ENCODE results near the gene PTGES3. TPM values are rescaled to one million over a fixed set of nuclear protein-coding genes. Genes with fewer than 3 reads are reported as not detected.
A peak's percentile ranks its signal among the peaks of the same experiment; 100 is the strongest.

The PTGES3 gene
- total and polyA plus RNA-seq, 2 experiments from 2014 or later, result 334 to 442 TPM

GRCh38 chr12:56714431-56714929 is 26.4 kb upstream of the PTGES3 start:
- Mint-ChIP-seq H3K36me3 (ENCODE audit: low read depth) (peaks cover 74% of the 10 kb centered on the region), H3K27me3 (ENCODE audit: insufficient read depth, low read depth, poor library complexity) (peaks cover 13% of the 10 kb centered on the region), H3K4me3 (no peak overlapping the region), H3K4me1 (peaks cover 29% of the 10 kb centered on the region), H3K27ac (no peak overlapping the region), H3K9me3 (no peaks in the 10 kb centered on the region)
- H3K79me2 ChIP-seq (replicated peaks; ENCODE audit: insufficient read depth), result peaks cover 42% of the 10 kb centered on the region
- DNase-seq (ENCODE audit: low spot score) (no peak), ATAC-seq (no peak)
- TF ChIP-seq, protein P1, sequence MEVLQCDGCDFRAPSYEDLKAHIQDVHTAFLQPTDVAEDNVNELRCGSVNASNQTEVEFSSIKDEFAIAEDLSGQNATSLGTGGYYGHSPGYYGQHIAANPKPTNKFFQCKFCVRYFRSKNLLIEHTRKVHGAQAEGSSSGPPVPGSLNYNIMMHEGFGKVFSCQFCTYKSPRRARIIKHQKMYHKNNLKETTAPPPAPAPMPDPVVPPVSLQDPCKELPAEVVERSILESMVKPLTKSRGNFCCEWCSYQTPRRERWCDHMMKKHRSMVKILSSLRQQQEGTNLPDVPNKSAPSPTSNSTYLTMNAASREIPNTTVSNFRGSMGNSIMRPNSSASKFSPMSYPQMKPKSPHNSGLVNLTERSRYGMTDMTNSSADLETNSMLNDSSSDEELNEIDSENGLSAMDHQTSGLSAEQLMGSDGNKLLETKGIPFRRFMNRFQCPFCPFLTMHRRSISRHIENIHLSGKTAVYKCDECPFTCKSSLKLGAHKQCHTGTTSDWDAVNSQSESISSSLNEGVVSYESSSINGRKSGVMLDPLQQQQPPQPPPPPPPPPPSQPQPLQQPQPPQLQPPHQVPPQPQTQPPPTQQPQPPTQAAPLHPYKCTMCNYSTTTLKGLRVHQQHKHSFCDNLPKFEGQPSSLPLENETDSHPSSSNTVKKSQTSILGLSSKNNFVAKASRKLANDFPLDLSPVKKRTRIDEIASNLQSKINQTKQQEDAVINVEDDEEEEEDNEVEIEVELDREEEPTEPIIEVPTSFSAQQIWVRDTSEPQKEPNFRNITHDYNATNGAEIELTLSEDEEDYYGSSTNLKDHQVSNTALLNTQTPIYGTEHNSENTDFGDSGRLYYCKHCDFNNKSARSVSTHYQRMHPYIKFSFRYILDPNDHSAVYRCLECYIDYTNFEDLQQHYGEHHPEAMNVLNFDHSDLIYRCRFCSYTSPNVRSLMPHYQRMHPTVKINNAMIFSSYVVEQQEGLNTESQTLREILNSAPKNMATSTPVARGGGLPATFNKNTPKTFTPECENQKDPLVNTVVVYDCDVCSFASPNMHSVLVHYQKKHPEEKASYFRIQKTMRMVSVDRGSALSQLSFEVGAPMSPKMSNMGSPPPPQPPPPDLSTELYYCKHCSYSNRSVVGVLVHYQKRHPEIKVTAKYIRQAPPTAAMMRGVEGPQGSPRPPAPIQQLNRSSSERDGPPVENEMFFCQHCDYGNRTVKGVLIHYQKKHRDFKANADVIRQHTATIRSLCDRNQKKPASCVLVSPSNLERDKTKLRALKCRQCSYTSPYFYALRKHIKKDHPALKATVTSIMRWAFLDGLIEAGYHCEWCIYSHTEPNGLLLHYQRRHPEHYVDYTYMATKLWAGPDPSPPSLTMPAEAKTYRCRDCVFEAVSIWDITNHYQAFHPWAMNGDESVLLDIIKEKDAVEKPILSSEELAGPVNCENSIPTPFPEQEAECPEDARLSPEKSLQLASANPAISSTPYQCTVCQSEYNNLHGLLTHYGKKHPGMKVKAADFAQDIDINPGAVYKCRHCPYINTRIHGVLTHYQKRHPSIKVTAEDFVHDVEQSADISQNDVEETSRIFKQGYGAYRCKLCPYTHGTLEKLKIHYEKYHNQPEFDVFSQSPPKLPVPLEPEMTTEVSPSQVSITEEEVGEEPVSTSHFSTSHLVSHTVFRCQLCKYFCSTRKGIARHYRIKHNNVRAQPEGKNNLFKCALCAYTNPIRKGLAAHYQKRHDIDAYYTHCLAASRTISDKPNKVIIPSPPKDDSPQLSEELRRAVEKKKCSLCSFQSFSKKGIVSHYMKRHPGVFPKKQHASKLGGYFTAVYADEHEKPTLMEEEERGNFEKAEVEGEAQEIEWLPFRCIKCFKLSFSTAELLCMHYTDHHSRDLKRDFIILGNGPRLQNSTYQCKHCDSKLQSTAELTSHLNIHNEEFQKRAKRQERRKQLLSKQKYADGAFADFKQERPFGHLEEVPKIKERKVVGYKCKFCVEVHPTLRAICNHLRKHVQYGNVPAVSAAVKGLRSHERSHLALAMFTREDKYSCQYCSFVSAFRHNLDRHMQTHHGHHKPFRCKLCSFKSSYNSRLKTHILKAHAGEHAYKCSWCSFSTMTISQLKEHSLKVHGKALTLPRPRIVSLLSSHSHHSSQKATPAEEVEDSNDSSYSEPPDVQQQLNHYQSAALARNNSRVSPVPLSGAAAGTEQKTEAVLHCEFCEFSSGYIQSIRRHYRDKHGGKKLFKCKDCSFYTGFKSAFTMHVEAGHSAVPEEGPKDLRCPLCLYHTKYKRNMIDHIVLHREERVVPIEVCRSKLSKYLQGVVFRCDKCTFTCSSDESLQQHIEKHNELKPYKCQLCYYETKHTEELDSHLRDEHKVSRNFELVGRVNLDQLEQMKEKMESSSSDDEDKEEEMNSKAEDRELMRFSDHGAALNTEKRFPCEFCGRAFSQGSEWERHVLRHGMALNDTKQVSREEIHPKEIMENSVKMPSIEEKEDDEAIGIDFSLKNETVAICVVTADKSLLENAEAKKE (CRISPR knock-in tag; IDR thresholded peaks at IDR 0.05), result no peak
- TF ChIP-seq POLR2AphosphoS5 (IDR thresholded peaks at IDR 0.05; ENCODE audit: low read depth) (no peak), CTCF (conservative IDR thresholded peaks at IDR 0.05; ENCODE audit: low read depth in 2 of 2) (no peak), STAT1 (IDR thresholded peaks at IDR 0.05; ENCODE audit: unreplicated experiment) (no peak), NANOG (IDR thresholded peaks at IDR 0.05; ENCODE audit: borderline replicate concordance) (no peak), EZH2phosphoT487 (IDR thresholded peaks at IDR 0.05; ENCODE audit: unreplicated experiment) (no peak), CREB1 (CRISPR knock-in tag; IDR thresholded peaks at IDR 0.05; ENCODE audit: low read depth) (no peak), ZNF114 (CRISPR knock-in tag; IDR thresholded peaks at IDR 0.05) (no peak), EZH2 (IDR thresholded peaks at IDR 0.05; ENCODE audit: low read depth, unreplicated experiment) (no peak), ZNF331 (CRISPR knock-in tag; IDR thresholded peaks at IDR 0.05; ENCODE audit: low read depth) (no peak), JUNB (IDR thresholded peaks at IDR 0.05; ENCODE audit: unreplicated experiment) (no peak)
- TF ChIP-seq, protein P2, sequence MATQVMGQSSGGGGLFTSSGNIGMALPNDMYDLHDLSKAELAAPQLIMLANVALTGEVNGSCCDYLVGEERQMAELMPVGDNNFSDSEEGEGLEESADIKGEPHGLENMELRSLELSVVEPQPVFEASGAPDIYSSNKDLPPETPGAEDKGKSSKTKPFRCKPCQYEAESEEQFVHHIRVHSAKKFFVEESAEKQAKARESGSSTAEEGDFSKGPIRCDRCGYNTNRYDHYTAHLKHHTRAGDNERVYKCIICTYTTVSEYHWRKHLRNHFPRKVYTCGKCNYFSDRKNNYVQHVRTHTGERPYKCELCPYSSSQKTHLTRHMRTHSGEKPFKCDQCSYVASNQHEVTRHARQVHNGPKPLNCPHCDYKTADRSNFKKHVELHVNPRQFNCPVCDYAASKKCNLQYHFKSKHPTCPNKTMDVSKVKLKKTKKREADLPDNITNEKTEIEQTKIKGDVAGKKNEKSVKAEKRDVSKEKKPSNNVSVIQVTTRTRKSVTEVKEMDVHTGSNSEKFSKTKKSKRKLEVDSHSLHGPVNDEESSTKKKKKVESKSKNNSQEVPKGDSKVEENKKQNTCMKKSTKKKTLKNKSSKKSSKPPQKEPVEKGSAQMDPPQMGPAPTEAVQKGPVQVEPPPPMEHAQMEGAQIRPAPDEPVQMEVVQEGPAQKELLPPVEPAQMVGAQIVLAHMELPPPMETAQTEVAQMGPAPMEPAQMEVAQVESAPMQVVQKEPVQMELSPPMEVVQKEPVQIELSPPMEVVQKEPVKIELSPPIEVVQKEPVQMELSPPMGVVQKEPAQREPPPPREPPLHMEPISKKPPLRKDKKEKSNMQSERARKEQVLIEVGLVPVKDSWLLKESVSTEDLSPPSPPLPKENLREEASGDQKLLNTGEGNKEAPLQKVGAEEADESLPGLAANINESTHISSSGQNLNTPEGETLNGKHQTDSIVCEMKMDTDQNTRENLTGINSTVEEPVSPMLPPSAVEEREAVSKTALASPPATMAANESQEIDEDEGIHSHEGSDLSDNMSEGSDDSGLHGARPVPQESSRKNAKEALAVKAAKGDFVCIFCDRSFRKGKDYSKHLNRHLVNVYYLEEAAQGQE (IDR thresholded peaks at IDR 0.05; ENCODE audit: unreplicated experiment), result no peak
- TF ChIP-seq, protein P3, sequence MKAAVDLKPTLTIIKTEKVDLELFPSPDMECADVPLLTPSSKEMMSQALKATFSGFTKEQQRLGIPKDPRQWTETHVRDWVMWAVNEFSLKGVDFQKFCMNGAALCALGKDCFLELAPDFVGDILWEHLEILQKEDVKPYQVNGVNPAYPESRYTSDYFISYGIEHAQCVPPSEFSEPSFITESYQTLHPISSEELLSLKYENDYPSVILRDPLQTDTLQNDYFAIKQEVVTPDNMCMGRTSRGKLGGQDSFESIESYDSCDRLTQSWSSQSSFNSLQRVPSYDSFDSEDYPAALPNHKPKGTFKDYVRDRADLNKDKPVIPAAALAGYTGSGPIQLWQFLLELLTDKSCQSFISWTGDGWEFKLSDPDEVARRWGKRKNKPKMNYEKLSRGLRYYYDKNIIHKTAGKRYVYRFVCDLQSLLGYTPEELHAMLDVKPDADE (IDR thresholded peaks at IDR 0.05), result no peak
- H3K4me2 ChIP-seq, result no peak overlapping the region
- H3K36me3 ChIP-seq (ENCODE audit: insufficient read depth), result peaks cover 46% of the 10 kb centered on the region
- no peaks in the 10 kb centered on the region for H3K9me2 ChIP-seq (ENCODE audit: insufficient read depth)
- H3K4me3 ChIP-seq, result no peak overlapping the region
- peaks cover 48% of the 10 kb centered on the region for H3F3A ChIP-seq (replicated peaks; ENCODE audit: low read depth)
- peak overlapping the region; percentile 65; the same call in 1 of the 2 replicates for H3K27ac ChIP-seq (ENCODE audit: low read depth)
- peaks cover 47% of the 10 kb centered on the region for H4K20me1 ChIP-seq (replicated peaks; ENCODE audit: insufficient read depth)
- H3K4me1 ChIP-seq (ENCODE audit: insufficient read depth), result peaks cover 16% of the 10 kb centered on the region
- H2AFZ ChIP-seq, result no peak overlapping the region
- H3K27me3 ChIP-seq (ENCODE audit: insufficient read depth), result no peaks in the 10 kb centered on the region

All from GM23338 (cell line).